Panc1 (cell line): ENCODE data around the gene INTS2. TPM values are rescaled to one million over a fixed set of nuclear protein-coding genes. Genes with fewer than 3 reads are reported as not detected.
"Not testable (repeated sequence)": the region's sequence is repeated elsewhere in the genome, so short reads cannot be mapped to it uniquely, and the experiment has no call there.

Experiments
- ATAC-seq: fragments of 200-7000 bp; cut with Tn5 transposase; 2 replicates; pipeline ENCODE4 v1.9.1; 2020; ENCODE audit warnings: mild to moderate bottlenecking, moderate library complexity
- BruUV-seq: library from RNA; stranded (reverse); fragments of 400-500 nt; replicated peaks from 2 replicates; lab custom pipeline; 2021; lab: Mats Ljungman, UMichigan
- CTCF ChIA-PET: fragments of 300-600 bp; sonication (Branson Sonifier 250); formaldehyde crosslinking; loops from one replicate; lab custom pipeline; 2022; ENCODE audit warnings: antibody characterized with exemption; lab: Charles Lee
- POLR2A ChIA-PET: fragments of 300-600 bp; sonication (Branson Sonifier 250); formaldehyde crosslinking; loops from one replicate; lab custom pipeline; 2022; ENCODE audit warnings: antibody characterized with exemption; lab: Charles Lee
- DNase-seq: peaks from one replicate; pipeline ENCODE4 v3.0.0-alpha.2; 2010; ENCODE audit warnings: low read depth, low spot score
- H3K27ac ChIP-seq: 2 replicates; pipeline ENCODE4 v1.5.1; 2011; ENCODE audit warnings: mild to moderate bottlenecking, low read length, inconsistent platforms
- H3K27me3 ChIP-seq: fragments of 200-500 bp; sonication (Bioruptor generic); 2 replicates; pipeline ENCODE4 v1.6.0; 2014; ENCODE audit warnings: low read length, inconsistent platforms; ENCODE audit not compliant: control insufficient read depth, insufficient read depth
- H3K36me3 ChIP-seq: fragments of 200-500 bp; sonication (Bioruptor generic); 2 replicates; pipeline ENCODE4 v1.5.1; 2014; ENCODE audit warnings: inconsistent platforms, mild to moderate bottlenecking, low read length, moderate library complexity; ENCODE audit not compliant: control insufficient read depth, insufficient read depth
- H3K4me1 ChIP-seq: 2 replicates; pipeline ENCODE4 v1.5.1; 2011; ENCODE audit warnings: inconsistent platforms, mild to moderate bottlenecking, low read length, moderate library complexity; ENCODE audit not compliant: control insufficient read depth, insufficient read depth
- H3K4me3 ChIP-seq, 2 experiments: 2 replicates each; pipeline ENCODE4 v1.5.1; 2011 to 2012; ENCODE audit warnings: low read depth in 2 of 2, low read length in 2 of 2, mild to moderate bottlenecking in 2 of 2, inconsistent platforms in 1 of 2, moderate library complexity in 1 of 2
- H3K9me3 ChIP-seq: fragments of 200-500 bp; sonication (Bioruptor generic); 2 replicates; pipeline ENCODE4 v1.5.1; 2014; ENCODE audit warnings: low read depth, mild to moderate bottlenecking, inconsistent platforms, low read length, moderate library complexity; ENCODE audit not compliant: control insufficient read depth, insufficient read depth
- POLR2AphosphoS5 ChIP-seq: IDR thresholded peaks from 2 replicates; pipeline ENCODE4 v1.6.1; 2012; ENCODE audit warnings: mild to moderate bottlenecking, low read depth, low read length, moderate library complexity
- SIN3A ChIP-seq: IDR thresholded peaks from 2 replicates; pipeline ENCODE4 v1.6.1; 2012; ENCODE audit warnings: low read depth, mild to moderate bottlenecking, low read length, moderate library complexity, borderline replicate concordance; ENCODE audit not compliant: insufficient read depth
- TCF7L2 ChIP-seq: IDR thresholded peaks from 2 replicates; pipeline ENCODE4 v1.6.1; 2011; ENCODE audit warnings: mild to moderate bottlenecking, low read depth, low read length, inconsistent platforms
- in situ Hi-C: cut with HindIII; loops from 2 replicates; pipeline ENCODE4 v1.10.0; 2016; ENCODE audit warnings: low sequenced_read_pairs, low pct_unique_long_range_greater_than_20kb
- intact Hi-C: fragments of 100-400 bp; cut with micrococcal nuclease; formaldehyde crosslinking; loops from one replicate; pipeline ENCODE4 v1.10.0; 2022; ENCODE audit not compliant: unreplicated experiment
- total RNA-seq: library from RNA; stranded (reverse); gene quantifications from one replicate; pipeline ENCODE4 v1.2.1, GENCODE V29; 2021; ENCODE audit not compliant: unreplicated experiment
- TF ChIP-seq, protein P1 (sequence below): fragments of 450-650 bp; IDR thresholded peaks from 2 replicates; pipeline ENCODE4 v1.5.1; 2017; ENCODE audit warnings: mild to moderate bottlenecking
- TF ChIP-seq, protein P2 (sequence below), 2 experiments: IDR thresholded peaks; 2 replicates each; pipeline ENCODE4 v1.6.1; 2011 to 2012; ENCODE audit warnings: low read depth in 2 of 2, control low read depth in 1 of 2, low read length in 1 of 2, mild to moderate bottlenecking in 1 of 2, moderate library complexity in 1 of 2; ENCODE audit not compliant: insufficient read depth in 1 of 2

The INTS2 gene
- total RNA-seq, 1 experiment from 2014 or later, result 32.5 TPM

DNA sequence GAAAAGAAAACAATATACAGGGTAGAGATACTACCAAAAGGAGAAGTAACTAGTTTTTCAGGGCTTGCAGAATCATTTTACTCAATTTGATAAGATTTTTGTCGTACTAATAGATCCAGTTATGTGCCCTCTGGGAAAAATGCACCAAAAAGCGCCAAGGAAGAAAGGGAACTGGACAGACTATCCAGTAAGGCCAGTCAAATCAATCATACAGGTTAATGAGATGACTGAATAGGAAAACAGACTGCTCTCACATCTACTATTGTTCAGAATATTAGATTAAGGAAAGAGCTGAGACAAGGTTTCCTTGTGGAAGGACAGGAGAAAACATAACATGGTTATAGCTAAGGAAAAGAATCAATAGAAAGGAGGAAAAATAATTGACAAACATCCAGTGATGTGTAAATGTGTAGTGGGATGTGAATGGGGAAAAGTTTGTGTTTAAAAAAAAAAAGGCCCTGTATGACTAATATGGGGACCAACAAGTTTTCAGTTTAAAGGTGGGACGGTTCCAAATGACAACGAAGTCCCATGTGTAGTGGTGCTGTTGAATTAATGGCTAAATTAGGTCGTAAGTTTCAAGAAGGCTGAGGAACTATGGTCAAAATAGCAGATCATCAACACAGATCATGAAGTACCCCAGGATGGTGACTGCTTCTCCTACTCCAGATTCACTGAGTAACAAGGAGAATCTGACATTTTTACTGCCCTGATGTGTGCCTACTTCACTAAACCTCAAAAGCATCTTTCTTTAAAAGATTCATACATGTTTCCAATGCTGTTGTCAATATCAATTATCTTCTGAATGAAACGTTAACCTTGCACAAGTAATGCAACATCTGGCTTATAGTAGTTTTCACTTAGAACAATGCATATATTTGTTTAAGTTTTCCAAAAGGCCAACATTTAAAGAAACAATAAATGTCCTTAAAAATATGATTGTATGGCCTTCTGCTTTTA is 105.2 kb downstream of the INTS2 start:
- Histone ChIP-seq H3K4me1 (no peaks in the 10 kb centered on the region), H3K9me3 (no peaks in the 10 kb centered on the region), H3K27ac (no peak overlapping the region), H3K27me3 (no peaks in the 10 kb centered on the region), H3K4me3 (no peak overlapping the region), H3K36me3 (no peaks in the 10 kb centered on the region)
- no TSS peak for BruUV-seq
- DNase-seq (no peak), ATAC-seq (no peak)
- CTCF ChIA-PET, result no interaction called here
- in situ Hi-C loops (no loop called here), intact Hi-C loops (no loop called here)
- TF ChIP-seq, protein P1, sequence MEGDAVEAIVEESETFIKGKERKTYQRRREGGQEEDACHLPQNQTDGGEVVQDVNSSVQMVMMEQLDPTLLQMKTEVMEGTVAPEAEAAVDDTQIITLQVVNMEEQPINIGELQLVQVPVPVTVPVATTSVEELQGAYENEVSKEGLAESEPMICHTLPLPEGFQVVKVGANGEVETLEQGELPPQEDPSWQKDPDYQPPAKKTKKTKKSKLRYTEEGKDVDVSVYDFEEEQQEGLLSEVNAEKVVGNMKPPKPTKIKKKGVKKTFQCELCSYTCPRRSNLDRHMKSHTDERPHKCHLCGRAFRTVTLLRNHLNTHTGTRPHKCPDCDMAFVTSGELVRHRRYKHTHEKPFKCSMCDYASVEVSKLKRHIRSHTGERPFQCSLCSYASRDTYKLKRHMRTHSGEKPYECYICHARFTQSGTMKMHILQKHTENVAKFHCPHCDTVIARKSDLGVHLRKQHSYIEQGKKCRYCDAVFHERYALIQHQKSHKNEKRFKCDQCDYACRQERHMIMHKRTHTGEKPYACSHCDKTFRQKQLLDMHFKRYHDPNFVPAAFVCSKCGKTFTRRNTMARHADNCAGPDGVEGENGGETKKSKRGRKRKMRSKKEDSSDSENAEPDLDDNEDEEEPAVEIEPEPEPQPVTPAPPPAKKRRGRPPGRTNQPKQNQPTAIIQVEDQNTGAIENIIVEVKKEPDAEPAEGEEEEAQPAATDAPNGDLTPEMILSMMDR, result no peak
- TF ChIP-seq, protein P2, sequence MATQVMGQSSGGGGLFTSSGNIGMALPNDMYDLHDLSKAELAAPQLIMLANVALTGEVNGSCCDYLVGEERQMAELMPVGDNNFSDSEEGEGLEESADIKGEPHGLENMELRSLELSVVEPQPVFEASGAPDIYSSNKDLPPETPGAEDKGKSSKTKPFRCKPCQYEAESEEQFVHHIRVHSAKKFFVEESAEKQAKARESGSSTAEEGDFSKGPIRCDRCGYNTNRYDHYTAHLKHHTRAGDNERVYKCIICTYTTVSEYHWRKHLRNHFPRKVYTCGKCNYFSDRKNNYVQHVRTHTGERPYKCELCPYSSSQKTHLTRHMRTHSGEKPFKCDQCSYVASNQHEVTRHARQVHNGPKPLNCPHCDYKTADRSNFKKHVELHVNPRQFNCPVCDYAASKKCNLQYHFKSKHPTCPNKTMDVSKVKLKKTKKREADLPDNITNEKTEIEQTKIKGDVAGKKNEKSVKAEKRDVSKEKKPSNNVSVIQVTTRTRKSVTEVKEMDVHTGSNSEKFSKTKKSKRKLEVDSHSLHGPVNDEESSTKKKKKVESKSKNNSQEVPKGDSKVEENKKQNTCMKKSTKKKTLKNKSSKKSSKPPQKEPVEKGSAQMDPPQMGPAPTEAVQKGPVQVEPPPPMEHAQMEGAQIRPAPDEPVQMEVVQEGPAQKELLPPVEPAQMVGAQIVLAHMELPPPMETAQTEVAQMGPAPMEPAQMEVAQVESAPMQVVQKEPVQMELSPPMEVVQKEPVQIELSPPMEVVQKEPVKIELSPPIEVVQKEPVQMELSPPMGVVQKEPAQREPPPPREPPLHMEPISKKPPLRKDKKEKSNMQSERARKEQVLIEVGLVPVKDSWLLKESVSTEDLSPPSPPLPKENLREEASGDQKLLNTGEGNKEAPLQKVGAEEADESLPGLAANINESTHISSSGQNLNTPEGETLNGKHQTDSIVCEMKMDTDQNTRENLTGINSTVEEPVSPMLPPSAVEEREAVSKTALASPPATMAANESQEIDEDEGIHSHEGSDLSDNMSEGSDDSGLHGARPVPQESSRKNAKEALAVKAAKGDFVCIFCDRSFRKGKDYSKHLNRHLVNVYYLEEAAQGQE (IDR thresholded peaks at IDR 0.05; ENCODE audit: insufficient read depth in 1 of 2, low read depth in 2 of 2, low read length in 1 of 2), result no peak
- no peak for TF ChIP-seq TCF7L2
- TF ChIP-seq SIN3A, result no peak
- TF ChIP-seq POLR2AphosphoS5, result no peak
- POLR2A ChIA-PET, result interaction anchor here (0.6 to 0.7 kb wide), 2 partner anchors 41 to 206 kb away, joined by 5 to 9 read pairs; partner anchors contain the start of gene BRIP1

DNA sequence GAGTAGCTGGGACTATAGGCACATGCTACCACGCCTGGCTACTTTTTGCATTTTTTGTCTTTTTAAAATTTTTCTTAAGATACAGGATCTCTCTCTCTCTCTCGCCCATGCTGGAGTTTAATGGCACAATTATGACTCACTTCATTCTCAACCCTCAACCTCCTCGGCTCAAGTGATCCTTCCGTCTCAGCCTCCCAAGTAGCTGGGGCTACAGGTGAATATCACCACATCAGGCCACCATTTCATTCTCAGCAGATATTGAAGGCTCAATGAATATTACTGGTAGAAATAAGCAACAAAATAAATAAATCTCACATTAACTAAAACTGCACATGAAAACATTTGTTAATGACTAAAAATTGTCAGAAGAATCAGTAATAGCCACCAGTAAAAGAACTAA is 106.1 kb downstream of the INTS2 start:
- BruUV-seq, result no TSS peak
- no peak overlapping the region for H3K27ac ChIP-seq
- DNase-seq, result no peak
- ATAC-seq, result no peak
- H3K4me1 ChIP-seq, result no peaks in the 10 kb centered on the region
- TF ChIP-seq POLR2AphosphoS5, result no peak
- TF ChIP-seq, protein P1, result no peak
- TF ChIP-seq, protein P2 (IDR thresholded peaks at IDR 0.05; ENCODE audit: insufficient read depth in 1 of 2, low read depth in 2 of 2, low read length in 1 of 2), result no peak
- TF ChIP-seq SIN3A, result no peak
- intact Hi-C loops, result no loop called here
- in situ Hi-C loops, result no loop called here
- CTCF ChIA-PET, result no interaction called here
- H3K27me3 ChIP-seq, result no peaks in the 10 kb centered on the region
- H3K36me3 ChIP-seq, result no peaks in the 10 kb centered on the region
- no peaks in the 10 kb centered on the region for H3K9me3 ChIP-seq
- POLR2A ChIA-PET, result no interaction called here
- H3K4me3 ChIP-seq, result no peak overlapping the region

DNA sequence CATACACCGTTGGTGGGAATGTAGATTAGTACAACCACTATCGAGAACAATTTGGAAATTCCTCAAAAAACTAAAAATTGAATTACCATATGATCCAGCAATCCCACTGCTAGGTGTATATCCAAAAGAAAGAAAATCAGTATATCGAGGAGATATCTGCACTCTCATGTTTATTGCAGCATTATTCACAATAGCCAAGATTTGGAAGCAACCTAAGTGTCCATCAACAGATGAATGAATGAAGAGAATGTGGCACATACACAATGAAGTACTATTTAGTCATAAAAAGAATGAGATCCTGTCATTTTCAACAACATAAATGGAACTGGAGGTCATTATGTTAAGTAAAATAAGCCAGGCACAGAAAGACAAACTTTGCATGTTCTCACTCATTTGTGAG is 108.5 kb downstream of the INTS2 start:
- H3K9me3 ChIP-seq, POLR2A ChIA-PET, ATAC-seq, intact Hi-C loops, in situ Hi-C loops, CTCF ChIA-PET, H3K27ac ChIP-seq, H3K4me3 ChIP-seq, DNase-seq, H3K4me1 ChIP-seq, H3K27me3 ChIP-seq, BruUV-seq, H3K36me3 ChIP-seq: not testable (repeated sequence)
